CD4-positive, alpha-beta T cell (primary cell): ENCODE data around the gene TLR7. TPM values are rescaled to one million over a fixed set of nuclear protein-coding genes. Genes with fewer than 3 reads are reported as not detected.

Experiments
- ATAC-seq: fragments of 200-7000 bp; cut with Tn5 transposase; one replicate; pipeline ENCODE4 v1.10.0; 2022; ENCODE audit warnings: mild to moderate bottlenecking; ENCODE audit not compliant: poor library complexity
- CTCF ChIA-PET: fragments of 350-600 bp; sonication (Branson Sonifier 250); formaldehyde crosslinking; loops from one replicate; lab custom pipeline; 2021; ENCODE audit warnings: antibody characterized with exemption, inconsistent platforms; lab: Charles Lee
- POLR2A ChIA-PET: fragments of 350-600 bp; sonication (Branson Sonifier 250); formaldehyde crosslinking; loops from one replicate; lab custom pipeline; 2021; ENCODE audit warnings: antibody characterized with exemption, inconsistent platforms; lab: Charles Lee
- DNase-seq, 14 experiments: peaks; one replicate each; pipeline ENCODE4 v3.0.0-alpha.2; 2013 to 2020; ENCODE audit warnings: mixed read lengths in 2 of 14
- H3K27ac ChIP-seq, 2 donors: one replicate each; pipeline versions ENCODE4 v1.5.1 to v1.7.0; 2013; ENCODE audit warnings: low read length in 2 of 2, low read depth in 1 of 2, mild to moderate bottlenecking in 1 of 2
- H3K27me3 ChIP-seq, 2 experiments: 1 replicate in 1 of 2; 2 replicates in 1 of 2; pipeline versions ENCODE4 v1.6.1 to v1.7.0; 2013; ENCODE audit warnings: low read length in 2 of 2, control low read depth in 1 of 2, mild to moderate bottlenecking in 1 of 2, moderate library complexity in 1 of 2; ENCODE audit not compliant: insufficient read depth in 2 of 2, control insufficient read depth in 1 of 2
- H3K36me3 ChIP-seq: one replicate; pipeline ENCODE4 v1.6.1; 2013; ENCODE audit warnings: low read length, control low read depth; ENCODE audit not compliant: insufficient read depth
- H3K4me1 ChIP-seq: one replicate; pipeline ENCODE4 v1.6.1; 2013; ENCODE audit warnings: low read length, control low read depth; ENCODE audit not compliant: insufficient read depth
- H3K4me3 ChIP-seq: one replicate; pipeline ENCODE4 v1.5.1; 2013; ENCODE audit warnings: mild to moderate bottlenecking, low read length, moderate library complexity
- H3K9me3 ChIP-seq, 2 experiments: 1 replicate in 1 of 2; 2 replicates in 1 of 2; pipeline versions ENCODE4 v1.6.1 to v1.7.0; 2013; ENCODE audit warnings: low read length in 2 of 2, mild to moderate bottlenecking in 2 of 2, control low read depth in 1 of 2, moderate library complexity in 1 of 2; ENCODE audit not compliant: control insufficient read depth in 1 of 2, insufficient read depth in 1 of 2
- H3K27ac Mint-ChIP-seq: one replicate; pipeline ENCODE4 v1.8.0; 2020; ENCODE audit warnings: mixed read lengths
- H3K27me3 Mint-ChIP-seq: one replicate; pipeline ENCODE4 v1.8.0; 2021; ENCODE audit warnings: mixed read lengths
- H3K36me3 Mint-ChIP-seq: one replicate; pipeline ENCODE4 v1.8.0; 2021; ENCODE audit warnings: low read depth, mixed read lengths
- H3K4me1 Mint-ChIP-seq: one replicate; pipeline ENCODE4 v1.8.0; 2021; ENCODE audit warnings: low read depth, mixed read lengths
- H3K4me3 Mint-ChIP-seq: one replicate; pipeline ENCODE4 v1.8.0; 2020; ENCODE audit warnings: mild to moderate bottlenecking, mixed read lengths
- H3K9me3 Mint-ChIP-seq: one replicate; pipeline ENCODE4 v1.8.0; 2020; ENCODE audit warnings: mixed read lengths
- intact Hi-C, 2 experiments: fragments of 100-400 bp; cut with DNase I in 1 of 2; cut with micrococcal nuclease in 1 of 2; formaldehyde crosslinking; loops; one replicate each; pipeline versions ENCODE4 v1.15.1 to v1.9.0; 2023 to 2025; cut with DNase I, micrococcal nuclease
- total RNA-seq, 174 experiments: library from RNA in 2 of 174; stranded (reverse) in 2 of 174; gene quantifications; one replicate each; pipeline ENCODE4 v1.2.3 and lab custom pipeline; 2021 to 2026
- TF ChIP-seq, protein P1 (sequence below): fragments of 200-600 bp; IDR thresholded peaks from one replicate; pipeline ENCODE4 v1.8.0; 2022; ENCODE audit warnings: antibody characterized with exemption, mild to moderate bottlenecking

TLR7 gene
- total RNA-seq, 2 experiments from 2014 or later: 0.06 TPM; not detected in 1

DNA sequence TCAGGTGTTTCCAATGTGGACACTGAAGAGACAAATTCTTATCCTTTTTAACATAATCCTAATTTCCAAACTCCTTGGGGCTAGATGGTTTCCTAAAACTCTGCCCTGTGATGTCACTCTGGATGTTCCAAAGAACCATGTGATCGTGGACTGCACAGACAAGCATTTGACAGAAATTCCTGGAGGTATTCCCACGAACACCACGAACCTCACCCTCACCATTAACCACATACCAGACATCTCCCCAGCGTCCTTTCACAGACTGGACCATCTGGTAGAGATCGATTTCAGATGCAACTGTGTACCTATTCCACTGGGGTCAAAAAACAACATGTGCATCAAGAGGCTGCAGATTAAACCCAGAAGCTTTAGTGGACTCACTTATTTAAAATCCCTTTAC, 18.6 kb downstream of the TLR7 start:
- Histone ChIP-seq H3K4me3 (no peak overlapping the region), H3K4me1 (no peaks in the 10 kb centered on the region), H3K9me3 (no peaks in the 10 kb centered on the region), H3K36me3 (no peaks in the 10 kb centered on the region), H3K27ac (no peak overlapping the region), H3K27me3 (no peaks in the 10 kb centered on the region)
- no peaks in the 10 kb centered on the region for H3K9me3 Mint-ChIP-seq
- ChIA-PET CTCF (no interaction called here), POLR2A (no interaction called here)
- TF ChIP-seq, protein P1, sequence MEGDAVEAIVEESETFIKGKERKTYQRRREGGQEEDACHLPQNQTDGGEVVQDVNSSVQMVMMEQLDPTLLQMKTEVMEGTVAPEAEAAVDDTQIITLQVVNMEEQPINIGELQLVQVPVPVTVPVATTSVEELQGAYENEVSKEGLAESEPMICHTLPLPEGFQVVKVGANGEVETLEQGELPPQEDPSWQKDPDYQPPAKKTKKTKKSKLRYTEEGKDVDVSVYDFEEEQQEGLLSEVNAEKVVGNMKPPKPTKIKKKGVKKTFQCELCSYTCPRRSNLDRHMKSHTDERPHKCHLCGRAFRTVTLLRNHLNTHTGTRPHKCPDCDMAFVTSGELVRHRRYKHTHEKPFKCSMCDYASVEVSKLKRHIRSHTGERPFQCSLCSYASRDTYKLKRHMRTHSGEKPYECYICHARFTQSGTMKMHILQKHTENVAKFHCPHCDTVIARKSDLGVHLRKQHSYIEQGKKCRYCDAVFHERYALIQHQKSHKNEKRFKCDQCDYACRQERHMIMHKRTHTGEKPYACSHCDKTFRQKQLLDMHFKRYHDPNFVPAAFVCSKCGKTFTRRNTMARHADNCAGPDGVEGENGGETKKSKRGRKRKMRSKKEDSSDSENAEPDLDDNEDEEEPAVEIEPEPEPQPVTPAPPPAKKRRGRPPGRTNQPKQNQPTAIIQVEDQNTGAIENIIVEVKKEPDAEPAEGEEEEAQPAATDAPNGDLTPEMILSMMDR: no peak
- H3K4me3 Mint-ChIP-seq: no peak overlapping the region
- H3K27ac Mint-ChIP-seq: no peak overlapping the region
- no peaks in the 10 kb centered on the region for H3K27me3 Mint-ChIP-seq
- no peaks in the 10 kb centered on the region for H3K36me3 Mint-ChIP-seq
- peaks cover 12% of the 10 kb centered on the region for H3K4me1 Mint-ChIP-seq
- intact Hi-C loops: no loop called here
- DNase-seq (no peak), ATAC-seq (no peak)

DNA sequence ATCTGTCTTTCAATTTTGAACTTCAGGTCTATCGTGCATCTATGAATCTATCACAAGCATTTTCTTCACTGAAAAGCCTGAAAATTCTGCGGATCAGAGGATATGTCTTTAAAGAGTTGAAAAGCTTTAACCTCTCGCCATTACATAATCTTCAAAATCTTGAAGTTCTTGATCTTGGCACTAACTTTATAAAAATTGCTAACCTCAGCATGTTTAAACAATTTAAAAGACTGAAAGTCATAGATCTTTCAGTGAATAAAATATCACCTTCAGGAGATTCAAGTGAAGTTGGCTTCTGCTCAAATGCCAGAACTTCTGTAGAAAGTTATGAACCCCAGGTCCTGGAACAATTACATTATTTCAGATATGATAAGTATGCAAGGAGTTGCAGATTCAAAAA, 19.7 kb downstream of the TLR7 start:
- Histone ChIP-seq H3K27me3 (no peaks in the 10 kb centered on the region), H3K36me3 (no peaks in the 10 kb centered on the region), H3K4me1 (peaks cover 4% of the 10 kb centered on the region), H3K9me3 (no peaks in the 10 kb centered on the region), H3K4me3 (no peak overlapping the region), H3K27ac (no peak overlapping the region)
- ChIA-PET CTCF (no interaction called here), POLR2A (no interaction called here)
- no peak overlapping the region for H3K27ac Mint-ChIP-seq
- intact Hi-C loops: no loop called here
- no peaks in the 10 kb centered on the region for H3K36me3 Mint-ChIP-seq
- no peak overlapping the region for H3K4me3 Mint-ChIP-seq
- ATAC-seq (no peak), DNase-seq (no peak)
- no peaks in the 10 kb centered on the region for H3K9me3 Mint-ChIP-seq
- TF ChIP-seq, protein P1: no peak
- peaks cover 22% of the 10 kb centered on the region for H3K4me1 Mint-ChIP-seq
- H3K27me3 Mint-ChIP-seq: no peaks in the 10 kb centered on the region

DNA sequence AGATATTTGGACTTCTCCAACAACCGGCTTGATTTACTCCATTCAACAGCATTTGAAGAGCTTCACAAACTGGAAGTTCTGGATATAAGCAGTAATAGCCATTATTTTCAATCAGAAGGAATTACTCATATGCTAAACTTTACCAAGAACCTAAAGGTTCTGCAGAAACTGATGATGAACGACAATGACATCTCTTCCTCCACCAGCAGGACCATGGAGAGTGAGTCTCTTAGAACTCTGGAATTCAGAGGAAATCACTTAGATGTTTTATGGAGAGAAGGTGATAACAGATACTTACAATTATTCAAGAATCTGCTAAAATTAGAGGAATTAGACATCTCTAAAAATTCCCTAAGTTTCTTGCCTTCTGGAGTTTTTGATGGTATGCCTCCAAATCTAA, 20.3 kb downstream of the TLR7 start:
- H3K4me1 ChIP-seq: peaks cover 4% of the 10 kb centered on the region
- H3K27me3 ChIP-seq: no peaks in the 10 kb centered on the region
- CTCF ChIA-PET: no interaction called here
- H3K36me3 Mint-ChIP-seq: no peaks in the 10 kb centered on the region
- no peaks in the 10 kb centered on the region for H3K9me3 ChIP-seq
- H3K4me3 Mint-ChIP-seq: no peak overlapping the region
- no peak overlapping the region for H3K27ac Mint-ChIP-seq
- DNase-seq (no peak), ATAC-seq (no peak)
- intact Hi-C loops: no loop called here
- H3K27me3 Mint-ChIP-seq: no peaks in the 10 kb centered on the region
- H3K4me1 Mint-ChIP-seq: peaks cover 26% of the 10 kb centered on the region
- TF ChIP-seq, protein P1: no peak
- no peak overlapping the region for H3K27ac ChIP-seq
- POLR2A ChIA-PET: no interaction called here
- H3K36me3 ChIP-seq: no peaks in the 10 kb centered on the region
- H3K9me3 Mint-ChIP-seq: no peaks in the 10 kb centered on the region
- H3K4me3 ChIP-seq: no peak overlapping the region
